Esophagus muscularis mucosa (tissue), 4 donors: Measurements from ENCODE around the gene RNF145. TPM values are rescaled to one million over a fixed set of nuclear protein-coding genes. Genes with fewer than 3 reads are reported as not detected.
A peak's percentile ranks its signal among the peaks of the same experiment; 100 is the strongest.

ENCODE experiments used
- DNase-seq: peaks from one replicate; pipeline ENCODE4 v3.0.0-alpha.2; 2017; ENCODE audit errors: extremely low spot score
- H3K27ac ChIP-seq, 4 donors: fragments of 200-600 bp; sonication (generic); replicated peaks in 1 of 4; 1 replicate in 3 of 4; 2 replicates in 1 of 4; pipeline ENCODE4 v1.5.1; 2016 to 2019; ENCODE audit warnings: mild to moderate bottlenecking in 1 of 4
- H3K27me3 ChIP-seq, 4 donors: fragments of 200-600 bp; sonication (generic); one replicate each; pipeline versions ENCODE4 v1.5.1 to v1.6.0; 2016 to 2019
- H3K36me3 ChIP-seq, 4 donors: fragments of 200-600 bp; sonication (generic); one replicate each; pipeline ENCODE4 v1.5.1; 2016 to 2019
- H3K4me1 ChIP-seq, 4 donors: fragments of 200-600 bp; sonication (generic); one replicate each; pipeline ENCODE4 v1.5.1; 2016 to 2019
- H3K4me3 ChIP-seq, 4 donors: fragments of 200-600 bp; sonication (generic); 1 replicate in 2 of 4; 2 replicates in 2 of 4; pipeline ENCODE4 v1.5.1; 2016 to 2019; ENCODE audit warnings: mild to moderate bottlenecking in 4 of 4, moderate library complexity in 1 of 4
- H3K9me3 ChIP-seq, 4 donors: fragments of 200-600 bp; sonication (generic); 1 replicate in 3 of 4; 2 replicates in 1 of 4; pipeline ENCODE4 v1.5.1; 2016 to 2019
- EP300 ChIP-seq: sonication (generic); formaldehyde crosslinking; IDR thresholded peaks from one replicate; pipeline ENCODE4 v1.6.1; 2017; ENCODE audit warnings: antibody characterized with exemption
- POLR2A ChIP-seq: fragments of 450-650 bp; IDR thresholded peaks from one replicate; pipeline ENCODE4 v1.6.1; 2017; ENCODE audit warnings: antibody characterized with exemption, moderate library complexity, mild to moderate bottlenecking, low read depth
- POLR2AphosphoS5 ChIP-seq, 2 donors: sonication (generic); formaldehyde crosslinking; IDR thresholded peaks; one replicate each; pipeline ENCODE4 v1.6.1; 2017; ENCODE audit warnings: antibody characterized with exemption in 2 of 2
- WGBS: methylation state at CpG from one replicate; pipeline ENCODE4 v1.1.5; 2018; 5-methylcytosine and 5-hydroxymethylcytosine counted together
- intact Hi-C: fragments of 100-400 bp; cut with DNase I; formaldehyde crosslinking; loops from one replicate; pipeline ENCODE4 v1.15.1; 2023
- total RNA-seq, 4 donors: library from RNA; depleted of rRNA; stranded (reverse); fragments of >200 nt; gene quantifications; one replicate each; pipeline versions ENCODE4 v1.1.0 to v1.2.1, GENCODE V29; 2016
- TF ChIP-seq, protein P1 (sequence below), 3 experiments: fragments of 200-600 bp in 2 of 3; fragments of 450-650 bp in 1 of 3; sonication (generic) in 2 of 3; IDR thresholded peaks; one replicate each; pipeline ENCODE4 v1.5.1; 2017 to 2019; ENCODE audit warnings: antibody characterized with exemption in 3 of 3, mild to moderate bottlenecking in 2 of 3, moderate library complexity in 1 of 3

The RNF145 gene
- total RNA-seq, 4 donors from 2014 or later: 50.5 to 84.1 (median 63.9) TPM

DNA sequence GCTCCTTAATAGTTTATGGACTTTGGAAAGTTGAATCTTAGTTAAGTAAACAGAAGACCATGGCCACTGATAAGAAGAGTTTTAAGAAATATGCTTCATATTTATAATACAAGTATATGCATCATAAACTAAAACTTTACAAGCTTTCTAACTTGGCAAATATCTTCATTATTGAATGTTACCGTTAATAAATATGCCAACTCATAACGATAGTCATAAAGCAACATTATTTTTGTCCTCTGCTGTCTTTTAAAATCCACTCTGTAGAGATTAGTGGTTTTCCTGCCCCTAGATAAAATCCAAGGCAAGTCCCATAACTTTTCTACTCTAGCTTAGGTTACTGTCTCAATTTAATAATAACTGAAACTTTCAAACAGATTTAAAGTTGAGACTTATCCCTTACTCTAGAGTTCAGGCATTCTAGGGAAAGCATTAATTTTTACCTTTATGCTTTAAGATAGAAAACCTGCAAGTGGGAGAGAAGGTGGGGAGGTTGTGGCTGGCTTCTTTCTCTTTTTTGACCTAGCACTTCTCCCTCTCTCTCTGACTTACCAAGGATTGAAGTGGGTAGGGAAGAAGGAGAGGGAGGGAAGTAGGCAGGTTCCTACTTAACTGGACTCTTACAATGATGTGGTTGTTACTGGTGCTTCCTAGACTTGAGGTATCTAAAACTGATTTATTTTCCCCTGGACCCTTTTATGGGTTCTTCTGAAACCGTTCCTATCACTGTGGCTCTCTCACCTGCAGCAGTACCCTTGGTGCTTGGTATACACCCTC is 29.6 kb downstream of the RNF145 start:
- TF ChIP-seq, protein P1, sequence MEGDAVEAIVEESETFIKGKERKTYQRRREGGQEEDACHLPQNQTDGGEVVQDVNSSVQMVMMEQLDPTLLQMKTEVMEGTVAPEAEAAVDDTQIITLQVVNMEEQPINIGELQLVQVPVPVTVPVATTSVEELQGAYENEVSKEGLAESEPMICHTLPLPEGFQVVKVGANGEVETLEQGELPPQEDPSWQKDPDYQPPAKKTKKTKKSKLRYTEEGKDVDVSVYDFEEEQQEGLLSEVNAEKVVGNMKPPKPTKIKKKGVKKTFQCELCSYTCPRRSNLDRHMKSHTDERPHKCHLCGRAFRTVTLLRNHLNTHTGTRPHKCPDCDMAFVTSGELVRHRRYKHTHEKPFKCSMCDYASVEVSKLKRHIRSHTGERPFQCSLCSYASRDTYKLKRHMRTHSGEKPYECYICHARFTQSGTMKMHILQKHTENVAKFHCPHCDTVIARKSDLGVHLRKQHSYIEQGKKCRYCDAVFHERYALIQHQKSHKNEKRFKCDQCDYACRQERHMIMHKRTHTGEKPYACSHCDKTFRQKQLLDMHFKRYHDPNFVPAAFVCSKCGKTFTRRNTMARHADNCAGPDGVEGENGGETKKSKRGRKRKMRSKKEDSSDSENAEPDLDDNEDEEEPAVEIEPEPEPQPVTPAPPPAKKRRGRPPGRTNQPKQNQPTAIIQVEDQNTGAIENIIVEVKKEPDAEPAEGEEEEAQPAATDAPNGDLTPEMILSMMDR (IDR thresholded peaks at IDR 0.05): no peak
- TF ChIP-seq EP300 (no peak), POLR2A (no peak), POLR2AphosphoS5 (IDR thresholded peaks at IDR 0.05) (no peak)
- H3K4me1 ChIP-seq: peaks cover 63 to 80% (median 69%) of the 10 kb centered on the region in 4 donors
- peak overlapping the region in 1 of 4 donors; percentile 1 for H3K27ac ChIP-seq
- H3K27me3 ChIP-seq: no peaks in the 10 kb centered on the region
- H3K9me3 ChIP-seq: no peaks in the 10 kb centered on the region
- intact Hi-C loops: no loop called here
- DNase-seq: no peak
- peaks cover 0 to 10% (median 0%) of the 10 kb centered on the region in 4 donors for H3K36me3 ChIP-seq
- no peak overlapping the region for H3K4me3 ChIP-seq
- WGBS: 72% methylated on average over 3 of the region's 3 CpGs

DNA sequence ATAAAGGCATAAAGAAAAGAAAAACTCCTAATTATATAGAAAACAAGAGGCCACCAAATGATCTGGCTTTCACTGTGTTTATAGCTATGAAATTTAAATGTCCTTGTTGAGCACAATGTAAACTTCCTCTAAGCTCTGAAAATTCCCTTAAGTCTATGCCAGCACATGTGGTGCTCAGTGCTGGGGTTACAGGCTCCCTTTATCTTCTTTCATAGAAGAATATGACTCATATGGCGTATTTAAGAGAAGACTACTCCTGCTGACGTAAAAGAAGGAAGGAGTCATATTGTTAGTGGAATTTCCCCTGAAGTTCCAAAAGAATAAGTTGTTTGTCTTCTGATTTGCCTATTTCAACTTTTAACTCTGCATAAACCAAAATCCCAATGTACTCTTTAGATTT is 30.4 kb downstream of the RNF145 start:
- WGBS: 26% methylated on average over 2 of the region's 2 CpGs
- TF ChIP-seq POLR2AphosphoS5 (IDR thresholded peaks at IDR 0.05) (peak in 1 of 2 donors; percentile 35), POLR2A (no peak), EP300 (no peak)
- TF ChIP-seq, protein P1 (IDR thresholded peaks at IDR 0.05): no peak
- Histone ChIP-seq H3K9me3 (no peaks in the 10 kb centered on the region), H3K36me3 (peaks cover 0 to 10% (median 0%) of the 10 kb centered on the region in 4 donors), H3K27me3 (no peaks in the 10 kb centered on the region), H3K4me1 (peaks cover 65 to 80% (median 69%) of the 10 kb centered on the region in 4 donors), H3K4me3 (no peak overlapping the region), H3K27ac (peak overlapping the region in 1 of 4 donors; percentile 1)
- intact Hi-C loops: no loop called here
- no peak for DNase-seq

DNA sequence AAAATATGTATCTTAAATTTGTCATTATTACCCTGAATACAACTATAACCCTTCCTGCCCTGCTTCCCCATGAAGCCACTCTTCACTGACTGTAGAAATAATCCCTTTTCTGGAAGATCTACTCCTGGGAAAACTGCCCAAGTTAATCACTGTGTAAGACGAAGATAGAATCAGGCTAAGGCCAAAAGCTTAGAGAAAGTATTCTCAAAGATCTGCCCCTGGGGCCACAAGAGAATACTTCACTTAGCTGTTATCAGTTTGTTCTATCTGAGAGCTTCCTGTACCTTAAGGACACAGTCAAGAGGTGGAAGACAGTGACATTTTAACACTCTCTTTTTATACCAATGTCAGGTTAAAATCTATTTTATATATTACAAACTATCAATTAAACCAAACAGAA is 33.8 kb downstream of the RNF145 start:
- intact Hi-C loops: no loop called here
- TF ChIP-seq EP300 (no peak), POLR2AphosphoS5 (IDR thresholded peaks at IDR 0.05) (no peak), POLR2A (no peak)
- TF ChIP-seq, protein P1 (IDR thresholded peaks at IDR 0.05): no peak
- no peak for DNase-seq
- no peaks in the 10 kb centered on the region for H3K9me3 ChIP-seq
- H3K27me3 ChIP-seq: no peaks in the 10 kb centered on the region
- H3K27ac ChIP-seq: peak overlapping the region in 1 of 4 donors; percentile 8
- 19% methylated on average over 1 of the region's 1 CpG for WGBS
- H3K4me3 ChIP-seq: no peak overlapping the region
- H3K4me1 ChIP-seq: peaks cover 45 to 53% (median 50%) of the 10 kb centered on the region in 4 donors
- peaks cover 0 to 22% (median 0%) of the 10 kb centered on the region in 4 donors for H3K36me3 ChIP-seq

- peaks cover 37 to 45% (median 43%) of the 10 kb centered on the region in 4 donors for H3K4me1 ChIP-seq
- no peak overlapping the region for H3K4me3 ChIP-seq
- H3K27ac ChIP-seq: no peak overlapping the region
- no peaks in the 10 kb centered on the region for H3K9me3 ChIP-seq
- DNase-seq: no peak
- intact Hi-C loops: no loop called here
- no peaks in the 10 kb centered on the region for H3K27me3 ChIP-seq
- TF ChIP-seq POLR2AphosphoS5 (IDR thresholded peaks at IDR 0.05) (no peak), EP300 (no peak), POLR2A (no peak)
- TF ChIP-seq, protein P1 (IDR thresholded peaks at IDR 0.05): no peak
- H3K36me3 ChIP-seq: peaks cover 0 to 15% (median 0%) of the 10 kb centered on the region in 4 donors
Observed at GRCh38 chr5:159174511-159175168, 34.7 kb downstream of the RNF145 start.
